Muscle of arm (tissue), 12 donors: ENCODE data around the gene ZNF593OS. TPM values are rescaled to one million over a fixed set of nuclear protein-coding genes. Genes with fewer than 3 reads are reported as not detected.
A peak's percentile ranks its signal among the peaks of the same experiment; 100 is the strongest.

Experiments used
- DNase-seq: peaks from one replicate; pipeline ENCODE4 v3.0.0-alpha.2; 2013
- polyA plus RNA-seq, 12 donors: library from polyadenylated mRNA; unstranded; fragments of 120-200 nt; gene quantifications; one replicate each; pipeline ENCODE4 v1.2.1, GENCODE V29; 2013; ENCODE audit not compliant: insufficient read length in 12 of 12

ZNF593OS gene
- polyA plus RNA-seq, 12 donors = 0.49 to 2.1 (median 1.3) TPM; not detected in 2

DNA sequence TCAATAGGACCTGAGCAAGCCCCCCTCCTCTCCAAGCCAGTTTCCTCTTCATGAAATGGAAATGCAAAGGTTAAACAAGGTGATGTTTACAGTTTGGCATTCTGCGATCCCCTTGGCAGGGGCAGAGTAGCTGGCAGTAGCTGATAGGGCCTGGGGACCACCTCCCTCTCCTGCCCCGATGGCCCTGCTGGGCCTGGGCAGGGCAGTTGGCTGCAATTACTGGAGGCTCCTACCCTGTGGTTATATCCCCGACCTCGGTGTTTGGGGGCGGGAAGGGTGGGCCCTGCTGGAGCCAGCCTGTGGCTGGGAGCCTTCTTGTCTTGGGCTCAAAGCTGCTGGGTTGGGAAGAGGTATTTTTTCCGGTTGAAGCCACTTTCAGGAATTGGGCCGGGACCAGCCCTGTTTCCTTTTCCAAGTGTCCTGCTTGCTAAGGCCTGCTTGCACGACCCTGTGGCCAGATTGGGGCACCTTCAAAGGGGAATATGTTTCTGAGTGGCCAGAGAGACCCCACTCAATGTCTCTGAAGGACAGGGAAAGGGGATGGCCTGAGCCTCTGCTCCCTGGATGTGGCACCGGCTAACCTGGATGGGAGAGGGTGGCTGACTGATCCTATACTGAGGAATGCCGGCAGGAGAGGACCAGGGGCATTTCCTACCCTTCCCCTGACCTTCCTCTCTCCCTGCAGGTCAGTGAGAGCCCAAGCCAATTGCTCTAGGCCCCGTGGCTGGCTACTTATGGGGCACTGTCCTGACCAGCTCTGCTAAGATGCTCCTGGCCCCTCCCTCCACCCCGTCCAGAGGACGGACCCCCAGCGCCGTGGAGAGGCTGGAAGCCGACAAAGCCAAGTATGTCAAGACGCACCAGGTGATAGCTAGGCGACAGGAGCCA is 10.9 kb downstream of the ZNF593OS start:
- DNase-seq = no peak

DNA sequence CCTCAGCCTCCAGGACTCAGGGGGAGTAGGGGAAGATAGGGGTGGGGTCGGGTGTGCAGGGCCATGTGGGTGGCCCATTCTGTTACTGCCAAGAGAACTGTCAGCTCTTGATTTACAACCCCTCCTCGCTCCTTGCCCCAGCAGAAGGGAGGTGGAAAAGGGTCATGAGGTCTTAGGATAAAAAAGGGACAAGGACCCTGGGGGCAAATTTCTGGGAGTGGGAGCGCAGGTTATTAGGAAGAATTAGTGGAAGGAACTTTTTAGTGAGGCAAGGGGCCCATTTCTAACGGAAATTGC is 11.9 kb downstream of the ZNF593OS start:
- DNase-seq = no peak

DNA sequence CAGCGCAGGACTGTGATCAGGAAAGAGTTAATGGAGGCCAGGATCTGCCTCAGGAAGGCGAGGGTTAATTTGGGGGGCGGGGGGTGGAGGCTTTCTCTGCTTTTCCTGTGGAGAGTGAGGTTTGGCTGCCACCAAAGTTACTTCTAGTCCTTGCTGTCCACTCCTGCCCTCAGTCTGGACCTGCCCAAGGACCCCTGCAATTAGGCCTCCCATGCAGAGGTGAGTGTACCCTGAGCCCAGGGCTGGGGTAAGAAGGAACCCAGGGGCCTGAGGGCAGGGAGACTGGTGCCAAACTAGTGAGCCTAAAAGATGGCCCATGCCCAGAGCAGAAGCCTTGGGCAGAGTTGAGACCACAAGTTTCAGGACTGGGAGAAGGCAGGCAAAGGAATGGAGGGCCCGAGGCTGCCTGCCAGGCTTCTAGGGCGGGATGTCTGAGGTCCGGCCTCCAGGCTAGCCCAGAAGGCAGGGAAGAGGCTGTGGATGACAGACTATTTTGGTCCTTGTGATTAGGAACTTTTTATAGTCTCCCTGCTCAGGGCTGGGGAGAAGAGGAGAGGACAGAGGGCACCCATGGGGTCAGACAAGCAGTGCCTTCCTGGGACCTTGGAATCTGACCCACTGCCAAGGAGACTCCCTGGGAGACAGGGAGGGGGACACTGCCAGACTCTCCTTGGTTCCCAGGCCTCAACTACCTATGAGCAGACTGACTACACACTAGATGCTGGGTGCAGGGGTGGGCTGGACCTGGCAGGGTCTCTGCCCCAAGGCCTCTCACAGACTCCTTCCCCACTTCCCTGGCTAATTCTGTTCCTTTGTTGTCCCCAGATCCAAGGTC is 12.5 kb downstream of the ZNF593OS start, which contains the start of gene FAM110D:
Gene FAM110D, plus strand, starts transcription at position 172 of the 835 bp plus-strand sequence. CDS start 2,213 bp downstream, outside the sequence.
- no peak for DNase-seq

DNA sequence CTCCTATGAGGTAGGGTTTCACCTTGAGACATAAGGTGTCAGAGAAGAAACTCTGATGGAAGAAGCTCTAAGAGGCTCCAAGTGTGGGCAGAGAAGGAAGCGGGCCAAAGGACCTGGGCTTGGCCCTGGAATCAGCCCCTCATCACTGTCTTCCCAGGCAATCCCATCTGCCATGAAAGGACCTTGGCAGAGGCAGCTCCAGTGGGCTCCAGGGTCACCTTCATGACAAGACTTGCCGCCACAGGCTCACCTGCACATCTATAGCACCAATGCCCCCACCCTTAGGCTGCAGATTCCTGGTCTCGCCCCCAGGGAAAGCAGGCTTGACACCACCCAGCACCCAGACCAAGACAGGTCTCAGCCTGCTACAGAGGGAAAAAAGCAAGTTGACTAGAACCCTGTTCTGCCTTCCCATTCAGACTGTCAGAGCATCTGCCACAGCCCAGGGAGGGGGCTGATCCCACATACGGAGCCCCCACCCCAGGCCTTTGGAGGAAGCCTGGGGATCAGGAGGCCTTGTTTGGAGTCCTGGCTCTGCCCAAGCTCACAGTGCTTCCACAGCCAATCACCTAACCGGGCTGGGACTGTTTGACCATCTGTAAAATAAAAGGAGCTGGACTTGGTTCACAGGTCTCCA is 13.2 kb downstream of the ZNF593OS start:
- no peak for DNase-seq

DNA sequence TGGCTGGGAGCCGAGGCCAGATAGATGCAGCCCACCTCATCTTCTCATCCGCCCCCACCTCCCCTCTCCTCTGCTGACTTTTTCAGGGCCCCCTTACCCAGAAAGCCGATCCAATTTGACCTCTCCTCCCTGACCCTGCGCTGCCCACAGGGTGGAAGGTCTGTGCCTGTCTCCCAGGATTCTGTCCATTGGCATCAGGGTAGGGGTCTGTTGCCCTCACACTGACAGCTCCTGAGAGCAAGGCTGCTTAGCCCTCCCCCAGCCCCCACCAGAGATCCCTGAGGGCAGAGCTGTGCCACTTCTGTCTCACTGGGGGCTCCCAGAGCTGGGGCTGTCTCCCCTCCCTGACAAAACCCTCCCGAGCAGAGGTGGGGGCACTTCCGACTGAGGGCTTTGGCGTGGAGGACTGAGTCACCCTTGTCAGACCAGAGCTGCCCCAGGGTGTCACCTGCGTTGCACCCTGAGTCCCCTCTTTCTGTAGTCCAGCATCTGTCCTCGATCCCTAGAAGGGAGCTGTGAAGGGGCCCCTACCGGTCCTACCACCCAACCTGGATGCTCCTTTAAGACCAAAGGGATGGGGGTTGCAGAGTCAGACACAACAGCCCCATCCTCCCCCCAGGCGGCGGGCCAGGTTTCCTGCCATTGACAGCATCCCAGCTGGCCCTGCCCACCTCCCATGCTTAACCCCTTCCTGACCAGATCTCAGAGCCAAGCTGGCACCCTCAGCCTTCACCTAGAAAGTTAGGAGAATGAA is 15.2 kb downstream of the ZNF593OS start:
- no peak for DNase-seq

DNA sequence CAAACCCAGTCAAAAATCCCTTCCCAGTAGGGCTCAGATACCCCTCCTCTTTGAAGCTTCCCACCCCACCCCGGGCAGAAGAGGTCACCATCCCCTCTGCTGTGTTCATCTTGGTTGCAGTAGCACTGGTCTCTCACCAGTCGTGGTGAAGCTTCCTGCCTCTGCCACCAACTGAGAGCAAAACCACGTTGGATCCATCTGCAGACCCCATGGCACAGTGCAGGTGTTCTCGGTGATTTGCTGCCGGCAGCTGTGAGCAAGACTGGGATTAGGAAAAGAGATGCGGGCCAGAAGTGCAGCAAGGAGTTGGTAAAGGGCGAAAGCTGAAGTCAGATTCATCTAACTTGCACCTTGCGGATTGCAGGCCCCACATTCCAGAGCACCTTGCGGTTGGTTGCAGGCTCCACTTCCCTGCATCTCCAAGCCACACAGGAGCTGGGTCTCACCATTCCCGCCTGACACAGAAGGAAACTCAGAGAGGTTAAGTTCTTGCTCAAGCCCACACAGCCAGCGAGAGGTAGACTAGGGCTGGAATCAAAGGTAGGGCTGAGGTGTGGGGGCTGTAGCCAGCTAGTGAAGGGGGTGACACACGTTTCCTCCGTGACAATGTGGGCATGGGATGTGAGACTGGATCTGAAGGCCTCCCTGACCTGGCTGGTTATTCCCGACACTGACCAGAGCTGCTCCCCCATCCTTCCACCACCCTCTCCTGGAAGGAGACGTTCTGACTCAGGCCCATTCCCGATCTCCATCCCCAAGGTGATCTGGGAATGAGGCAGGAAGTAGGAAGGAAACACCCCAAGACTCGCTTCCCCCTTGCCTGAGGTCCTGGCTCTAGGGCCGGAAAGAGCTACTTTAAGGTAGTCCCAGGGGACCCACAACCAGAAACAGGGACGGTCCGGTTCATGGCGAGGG is 16.0 kb downstream of the ZNF593OS start:
- no peak for DNase-seq

DNA sequence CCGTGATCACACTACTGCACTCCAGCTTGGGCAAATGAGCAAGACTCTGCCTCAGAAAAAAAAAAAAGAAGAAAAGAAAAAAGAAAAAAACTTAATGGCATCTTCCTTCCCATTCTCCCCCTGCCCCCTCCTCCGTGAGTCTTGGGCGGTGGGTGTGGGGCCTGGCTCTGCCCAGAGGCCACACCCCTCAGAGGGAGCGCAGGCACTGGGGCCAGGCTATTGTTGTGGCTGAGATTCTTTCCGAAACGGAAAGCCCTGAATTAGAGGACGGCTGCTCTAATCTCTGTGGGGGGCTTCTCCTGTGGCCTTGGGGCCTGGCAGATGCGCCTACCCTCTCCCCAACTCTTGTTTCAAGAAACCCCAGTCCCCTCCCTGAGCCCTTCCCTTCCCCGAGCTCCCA is 16.9 kb downstream of the ZNF593OS start:
- no peak for DNase-seq

DNA sequence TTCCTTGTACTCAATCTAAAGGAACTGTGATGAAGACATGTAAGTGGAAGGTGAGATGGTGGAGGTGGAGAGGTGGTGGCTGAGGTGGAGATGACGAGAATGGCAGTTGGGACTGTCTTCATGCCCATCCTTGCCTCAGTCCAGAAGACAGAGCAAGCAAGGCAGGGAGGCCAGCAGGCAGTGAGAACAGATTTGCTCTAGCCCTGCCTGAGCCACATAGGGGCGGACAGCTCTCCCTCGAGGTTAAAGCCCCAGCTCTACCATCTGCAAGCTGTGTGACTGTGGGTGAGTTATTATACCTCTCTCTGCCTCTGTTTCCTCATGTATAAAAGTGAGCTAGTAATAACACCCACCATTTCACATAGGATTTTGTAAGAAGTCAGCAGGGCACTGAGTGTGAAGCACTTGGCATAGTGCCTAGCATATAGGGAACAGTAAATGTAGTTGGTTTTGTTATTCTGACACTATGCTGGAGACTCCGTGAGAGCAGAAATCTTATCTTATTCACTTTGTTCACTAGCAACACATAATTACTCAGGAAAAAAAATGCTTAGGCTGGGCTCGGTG is 17.6 kb downstream of the ZNF593OS start:
- no peak for DNase-seq

DNA sequence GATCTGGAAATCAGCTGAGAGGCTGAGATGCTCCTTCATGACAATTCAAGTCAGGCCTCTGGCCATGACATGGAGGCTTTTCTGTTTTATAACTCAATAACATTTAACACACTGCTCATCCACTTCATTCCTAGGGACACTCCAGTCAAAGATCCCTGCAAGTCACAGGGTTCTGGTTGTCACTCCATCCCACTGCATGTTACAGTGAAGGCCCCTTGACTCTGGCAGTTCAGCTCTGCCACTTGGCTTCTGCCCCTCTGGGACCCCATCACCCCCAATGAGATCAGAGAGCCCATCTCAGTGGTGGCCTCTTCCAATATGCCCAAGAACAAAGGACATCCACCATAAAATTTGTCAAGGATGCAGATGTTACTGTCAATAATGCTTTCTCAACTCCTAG is 22.7 kb downstream of the ZNF593OS start:
- no peak for DNase-seq

DNA sequence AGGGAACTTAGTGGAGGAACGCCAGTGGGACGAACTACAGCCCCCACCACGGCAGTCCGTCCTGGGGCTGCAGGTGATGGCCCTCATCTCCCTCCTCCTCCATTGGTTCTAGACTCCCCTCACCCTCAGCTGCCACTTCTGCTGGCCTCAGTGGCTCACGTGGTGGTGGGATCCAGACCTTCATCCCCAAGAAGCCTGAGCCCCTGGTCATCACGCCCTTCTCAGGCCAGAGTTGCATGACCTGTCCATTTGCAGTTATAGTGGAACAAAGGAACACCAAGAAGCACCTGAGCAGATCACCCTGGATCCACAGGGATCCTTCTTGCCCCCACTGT is 25.7 kb downstream of the ZNF593OS start:
- DNase-seq = no peak

DNA sequence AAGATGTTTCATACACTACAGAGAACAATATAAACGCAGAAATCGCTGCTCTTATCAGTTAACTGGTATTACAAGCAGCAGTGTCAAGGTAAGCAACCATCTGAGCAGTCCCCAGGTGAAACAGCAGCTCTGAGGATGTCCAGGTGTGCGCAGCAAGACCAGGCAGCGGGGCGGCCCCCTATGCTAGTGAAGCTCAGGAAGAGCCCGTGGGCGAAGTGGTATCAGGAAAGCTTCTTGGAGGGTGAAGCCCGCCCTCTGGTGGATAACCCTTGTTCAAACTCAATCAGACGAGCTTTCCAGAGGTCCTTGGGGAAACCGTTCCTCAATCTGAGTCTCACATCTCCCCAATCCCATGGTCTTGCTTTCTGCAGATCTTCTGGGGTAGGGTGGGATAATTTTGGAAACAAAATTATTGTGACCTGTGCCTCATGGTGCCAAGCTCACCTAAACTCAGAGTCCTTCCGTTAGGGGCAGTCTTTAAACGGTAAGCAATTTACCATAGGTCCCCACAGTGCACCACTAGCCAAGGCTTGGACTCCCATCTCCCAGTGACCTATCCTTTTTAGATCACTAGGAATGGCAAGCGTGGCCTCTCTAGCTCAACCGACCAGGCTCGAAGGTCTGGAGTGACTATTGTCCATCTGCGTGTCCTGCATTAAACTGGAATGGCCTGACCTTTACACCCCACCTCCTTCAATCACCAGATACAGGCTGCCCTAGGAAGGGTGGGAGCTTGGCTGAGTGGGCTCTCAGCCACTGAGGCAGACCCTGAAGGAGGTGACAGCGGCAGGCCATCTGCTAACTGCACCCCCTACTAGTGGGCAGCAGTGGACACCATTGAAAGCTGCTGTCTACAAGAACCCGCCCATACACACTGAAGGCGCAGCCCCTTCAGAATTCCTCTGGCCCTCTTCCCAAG is 26.3 kb downstream of the ZNF593OS start:
- DNase-seq = peak; percentile 74

DNA sequence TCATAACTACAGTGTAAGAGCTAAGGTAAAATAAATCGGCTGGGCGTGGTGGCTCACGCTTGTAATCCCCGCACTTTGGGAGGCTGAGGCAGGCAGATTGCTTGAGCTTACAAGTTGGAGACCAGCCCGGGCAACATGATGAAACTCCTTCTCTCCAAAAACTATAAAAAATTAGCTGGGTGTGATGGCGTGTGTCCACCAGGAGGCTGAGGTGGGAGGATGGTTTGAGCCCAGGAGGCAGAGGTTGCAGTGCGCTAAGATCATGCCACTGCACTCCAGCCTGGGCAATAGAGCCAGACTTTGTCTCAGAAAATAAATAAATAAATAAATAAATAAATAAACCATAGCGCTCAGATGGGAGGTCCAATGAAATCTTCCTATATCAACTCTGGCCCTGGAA is 29.5 kb downstream of the ZNF593OS start:
- DNase-seq = no peak

DNA sequence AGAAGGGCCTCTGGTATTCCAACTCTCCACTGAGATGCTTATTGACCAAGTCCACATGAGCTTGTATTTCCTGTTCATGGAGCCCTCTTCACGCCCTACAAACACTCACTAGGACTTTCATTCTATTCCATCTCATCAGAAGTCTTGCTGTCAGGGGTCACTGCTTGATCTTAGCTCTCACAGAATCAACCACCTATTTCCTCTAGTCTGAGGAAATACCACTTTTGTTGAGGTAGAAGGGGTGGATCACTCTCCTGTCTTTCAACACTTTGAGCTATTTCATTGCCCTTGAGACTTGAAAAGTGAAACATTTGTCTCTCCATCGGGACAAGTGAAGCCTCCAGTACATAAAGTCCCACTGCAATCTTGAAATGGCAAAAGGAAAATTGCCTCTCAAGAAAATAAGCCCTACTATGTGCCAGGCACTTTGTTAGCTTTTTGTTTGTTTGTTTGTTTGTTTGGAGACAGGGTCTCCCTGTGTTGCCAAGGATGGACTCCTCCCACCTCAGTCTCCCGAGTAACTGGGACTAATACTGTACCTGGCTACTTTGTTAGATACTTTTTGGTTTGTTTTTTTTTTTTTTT is 32.6 kb downstream of the ZNF593OS start:
- DNase-seq = no peak

DNA sequence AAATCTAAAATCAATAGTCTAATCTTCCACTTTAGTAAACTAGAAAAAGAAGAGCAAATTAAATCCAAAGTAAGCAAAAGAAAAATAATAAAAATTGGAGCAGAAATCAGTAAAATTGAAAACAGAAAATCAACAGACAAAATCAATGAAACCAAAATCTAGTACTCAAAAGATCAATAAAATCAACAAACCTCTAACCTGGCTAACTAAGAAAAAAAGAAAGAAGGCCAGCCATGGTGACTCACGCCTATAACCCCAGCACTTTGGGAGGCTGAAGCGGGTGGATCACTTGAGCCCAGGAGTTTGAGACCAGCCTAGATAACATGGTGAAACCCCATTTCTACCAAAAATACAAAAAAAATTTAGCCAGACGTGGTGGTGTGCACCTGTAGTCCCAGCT is 37.2 kb downstream of the ZNF593OS start:
- no peak for DNase-seq

DNA sequence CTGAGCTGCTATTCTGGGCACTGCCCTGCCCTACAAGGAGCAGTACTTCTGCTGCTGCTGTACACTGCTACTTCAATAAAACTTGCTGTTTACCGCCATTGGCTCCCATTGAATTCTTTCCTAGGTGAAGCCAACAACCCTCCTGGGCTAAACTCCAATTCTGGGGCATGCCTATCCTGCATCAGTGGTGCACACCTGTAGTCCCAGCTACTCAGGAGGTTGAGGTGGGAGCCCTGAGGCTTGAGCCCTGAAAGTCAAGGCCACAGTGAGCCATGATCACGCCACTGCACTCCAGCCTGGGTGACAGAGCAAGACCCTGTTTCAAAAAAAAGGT is 38.8 kb downstream of the ZNF593OS start:
- no peak for DNase-seq

DNA sequence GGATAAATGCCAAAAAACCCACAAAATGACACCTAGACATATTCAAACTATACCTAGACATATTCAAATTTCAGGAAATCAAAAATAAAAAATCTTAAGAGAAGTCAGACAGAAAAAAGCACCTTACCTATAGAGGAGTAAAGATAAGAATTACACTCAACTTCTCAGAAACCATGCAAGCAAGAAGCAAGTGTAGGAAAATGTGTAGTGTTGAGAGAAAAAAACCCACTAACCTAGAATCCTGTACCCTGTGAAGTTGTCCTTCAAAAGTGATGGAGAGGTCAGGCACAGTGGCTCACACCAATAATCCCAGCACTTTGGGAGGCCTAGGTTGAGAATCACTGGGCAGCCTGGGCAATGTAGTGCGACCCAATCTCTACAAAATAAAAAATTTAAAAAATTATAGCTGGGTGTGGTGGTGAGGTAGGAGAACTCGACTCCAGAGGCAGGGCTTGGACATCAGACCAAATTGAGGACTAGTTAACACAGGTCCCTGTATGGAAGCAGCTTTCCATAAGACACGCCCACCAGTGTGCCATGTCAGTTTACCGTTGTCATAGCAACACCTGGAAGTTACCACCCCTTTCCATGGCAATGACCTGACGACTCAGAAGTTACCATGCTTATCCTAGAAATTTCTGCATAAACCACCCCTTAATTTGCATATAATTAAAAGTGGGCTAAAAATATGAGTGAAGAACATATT is 39.4 kb downstream of the ZNF593OS start:
- no peak for DNase-seq

DNA sequence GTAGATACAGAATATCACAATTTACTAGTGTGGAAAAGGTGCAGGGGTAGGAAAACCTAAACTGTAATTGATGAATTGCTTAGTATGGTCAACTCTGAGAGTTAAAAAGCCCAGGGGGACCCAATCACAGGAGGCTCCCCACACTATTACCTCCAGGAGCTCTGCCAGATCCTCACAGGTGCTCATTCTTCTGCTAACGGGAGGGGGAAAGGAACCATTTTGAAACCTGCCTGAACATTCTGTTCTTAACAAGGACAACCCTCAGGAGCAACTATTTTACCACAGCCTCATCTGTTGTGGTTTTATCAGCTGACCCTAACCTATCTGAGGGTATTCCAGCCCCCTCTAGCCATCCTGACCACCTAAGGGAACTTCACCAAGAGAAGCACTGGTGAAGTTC is 40.9 kb downstream of the ZNF593OS start:
- DNase-seq = no peak

DNA sequence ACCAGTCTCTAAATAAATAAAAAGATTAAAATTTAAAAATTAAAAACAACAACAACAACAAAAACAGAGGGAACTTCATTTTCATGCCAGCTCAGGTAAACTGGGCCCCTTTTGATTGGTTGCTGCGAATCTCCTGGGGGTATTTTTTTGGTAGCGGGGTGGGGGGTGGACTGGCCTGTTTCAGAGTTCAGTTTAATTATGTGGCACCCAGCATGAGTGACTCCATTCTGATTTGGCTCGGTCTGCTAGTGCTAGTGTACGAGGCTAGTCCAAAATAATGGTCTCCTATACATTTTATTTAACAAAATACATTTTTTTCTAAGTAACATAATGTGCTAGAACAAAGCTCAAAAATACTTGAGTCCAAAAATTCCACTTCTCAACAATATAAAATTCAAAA is 41.9 kb downstream of the ZNF593OS start:
- DNase-seq = no peak
